HCT116 (cell line): ENCODE data around the gene C10orf105. TPM values are rescaled to one million over a fixed set of nuclear protein-coding genes. Genes with fewer than 3 reads are reported as not detected.

Experiments
- CBX3 ChIP-seq: IDR thresholded peaks from 2 replicates; pipeline ENCODE4 v1.6.1; 2012; ENCODE audit warnings: low read depth
- CEBPB ChIP-seq: IDR thresholded peaks from 2 replicates; pipeline ENCODE4 v1.6.1; 2012; ENCODE audit warnings: low read depth
- EGR1 ChIP-seq: IDR thresholded peaks from 2 replicates; pipeline ENCODE4 v1.6.1; 2012; ENCODE audit warnings: low read depth
- EZH2phosphoT487 ChIP-seq: fragments of 200-600 bp; IDR thresholded peaks from 2 replicates; pipeline ENCODE4 v1.6.1; 2018; ENCODE audit warnings: antibody characterized with exemption, borderline replicate concordance
- FOSL1 ChIP-seq: IDR thresholded peaks from 2 replicates; pipeline ENCODE4 v1.6.1; 2012; ENCODE audit warnings: low read depth
- POLR2AphosphoS5 ChIP-seq: IDR thresholded peaks from 2 replicates; pipeline ENCODE4 v1.6.1; 2011; ENCODE audit warnings: mild to moderate bottlenecking, low read depth, low read length, moderate library complexity
- REST ChIP-seq: IDR thresholded peaks from 2 replicates; pipeline ENCODE4 v1.6.1; 2012; ENCODE audit warnings: low read depth
- SIN3A ChIP-seq: IDR thresholded peaks from 2 replicates; pipeline ENCODE4 v1.6.1; 2012; ENCODE audit warnings: low read depth
- SP1 ChIP-seq: IDR thresholded peaks from 2 replicates; pipeline ENCODE4 v1.6.1; 2012; ENCODE audit warnings: low read depth
- TCF7L2 ChIP-seq: IDR thresholded peaks from 2 replicates; pipeline ENCODE4 v1.7.0; 2011; ENCODE audit warnings: borderline replicate concordance, inconsistent platforms; ENCODE audit not compliant: insufficient read depth, insufficient read length; ENCODE audit errors: extremely low read depth
- ZFX ChIP-seq: fragments of 450-650 bp; IDR thresholded peaks from 2 replicates; pipeline ENCODE4 v1.6.1; 2017
- ZNF274 ChIP-seq: fragments of 200-500 bp; sonication (Bioruptor generic); IDR thresholded peaks from 2 replicates; pipeline ENCODE4 v1.6.1; 2014; ENCODE audit warnings: mild to moderate bottlenecking, low read depth, low read length, inconsistent platforms
- total RNA-seq: library from RNA; stranded (reverse); gene quantifications from one replicate; pipeline ENCODE4 v1.2.1, GENCODE V29; 2021; ENCODE audit not compliant: unreplicated experiment

C10orf105 gene
- total RNA-seq, 1 experiment from 2014 or later = not detected

DNA sequence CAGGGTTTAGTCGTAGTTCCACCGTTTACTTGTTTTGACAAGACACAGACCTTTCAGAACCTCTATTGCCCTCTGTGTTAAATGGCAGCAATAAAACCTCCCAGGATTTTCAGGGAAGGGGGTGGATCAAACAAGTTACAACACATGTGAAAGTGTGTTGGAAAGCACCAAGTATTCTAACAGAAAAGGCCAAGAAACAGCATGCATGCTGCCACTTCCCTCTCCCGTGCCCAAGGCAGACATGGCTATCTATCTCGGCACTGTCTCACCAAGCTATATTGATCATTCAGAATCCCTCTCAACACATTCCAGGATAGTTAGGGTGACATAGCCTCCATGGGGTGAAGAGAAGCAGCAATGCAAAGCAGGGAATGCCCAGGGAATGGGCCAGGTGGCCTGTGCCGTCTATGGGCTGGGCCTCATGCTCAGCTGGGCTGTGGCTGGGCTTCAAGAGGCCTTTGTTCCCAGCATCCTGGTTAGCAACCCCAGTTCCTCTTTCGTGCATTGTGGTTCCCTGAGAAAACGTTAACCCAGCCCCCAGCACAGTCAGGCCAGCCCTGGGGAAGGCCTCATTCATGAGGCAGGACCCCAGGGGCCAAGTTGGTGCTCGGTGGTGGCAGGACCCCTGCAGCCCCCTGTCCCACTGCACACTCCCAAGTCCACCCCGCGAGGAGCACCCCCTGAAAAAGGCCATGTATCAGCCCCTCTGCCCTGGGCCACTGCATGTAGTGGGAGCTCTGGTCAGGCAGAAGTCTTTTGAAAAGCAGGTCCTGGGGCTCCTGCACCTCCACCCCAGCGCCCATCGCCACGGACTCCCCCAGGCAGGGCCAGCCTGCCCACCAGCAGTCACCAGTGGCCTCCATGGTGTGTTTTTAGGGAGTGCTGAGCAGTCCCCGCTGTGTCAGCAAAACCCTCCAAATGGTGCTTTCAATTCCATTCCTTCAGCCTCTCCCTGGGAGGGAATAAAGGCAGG, 28.3 kb upstream of the C10orf105 start (continued):
- TF ChIP-seq REST = no peak
- no peak for TF ChIP-seq CEBPB
- TF ChIP-seq SIN3A = no peak
- TF ChIP-seq EZH2phosphoT487 = no peak
- TF ChIP-seq ZNF274 = no peak
- TF ChIP-seq TCF7L2 = no peak
- no peak for TF ChIP-seq EGR1
- no peak for TF ChIP-seq POLR2AphosphoS5
- no peak for TF ChIP-seq CBX3
- no peak for TF ChIP-seq ZFX
- TF ChIP-seq SP1 = no peak
- no peak for TF ChIP-seq FOSL1
